Measurements from ENCODE around the gene LRG1.

- TF ChIP-seq CTCF (optimal IDR thresholded peaks at IDR 0.05 in 1 of 3, IDR thresholded peaks at IDR 0.05 in 1 of 3, conservative IDR thresholded peaks at IDR 0.05 in 1 of 3; ENCODE audit: extremely low read depth in 1 of 3, insufficient read depth in 2 of 3, low read length in 3 of 3) (no peak), EZH2 (IDR thresholded peaks at IDR 0.05; ENCODE audit: low read length) (no peak)
Measured at GRCh38 chr19:4522291-4523002, 17.4 kb downstream of the LRG1 start.
